Measurements from ENCODE around the gene LMO2.

LMO2 gene

GRCh38 chr11:33887886-33888285, 4.0 kb downstream of the LMO2 start:
- no peak for DNase-seq (ENCODE audit: low read depth)

GRCh38 chr11:33885338-33886005, 6.4 kb downstream of the LMO2 start:
- DNase-seq (ENCODE audit: low read depth): no peak

DNA sequence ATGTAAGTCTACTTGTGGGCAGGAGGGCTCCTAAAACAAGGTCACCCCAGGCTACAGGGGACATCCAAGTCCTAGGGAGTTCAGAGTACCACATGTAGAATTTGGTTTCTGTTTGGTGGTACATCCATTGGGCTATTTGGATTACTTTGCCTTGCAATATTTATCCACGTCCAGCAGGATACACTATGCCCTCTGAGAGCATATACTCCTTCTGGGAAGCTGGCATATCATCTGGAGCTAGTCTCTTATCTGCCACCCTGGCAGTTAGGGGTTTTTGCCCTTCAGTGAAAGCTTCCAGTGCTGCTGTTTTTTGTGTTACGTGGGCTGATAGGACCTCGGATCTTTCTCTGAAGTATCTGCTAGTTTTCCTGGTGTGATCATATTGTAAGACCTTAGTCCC, 7.3 kb downstream of the LMO2 start:
- DNase-seq (ENCODE audit: low read depth): no peak

- no peak for DNase-seq (ENCODE audit: low read depth)
Measured at GRCh38 chr11:33884035-33884434, 7.8 kb downstream of the LMO2 start.

DNA sequence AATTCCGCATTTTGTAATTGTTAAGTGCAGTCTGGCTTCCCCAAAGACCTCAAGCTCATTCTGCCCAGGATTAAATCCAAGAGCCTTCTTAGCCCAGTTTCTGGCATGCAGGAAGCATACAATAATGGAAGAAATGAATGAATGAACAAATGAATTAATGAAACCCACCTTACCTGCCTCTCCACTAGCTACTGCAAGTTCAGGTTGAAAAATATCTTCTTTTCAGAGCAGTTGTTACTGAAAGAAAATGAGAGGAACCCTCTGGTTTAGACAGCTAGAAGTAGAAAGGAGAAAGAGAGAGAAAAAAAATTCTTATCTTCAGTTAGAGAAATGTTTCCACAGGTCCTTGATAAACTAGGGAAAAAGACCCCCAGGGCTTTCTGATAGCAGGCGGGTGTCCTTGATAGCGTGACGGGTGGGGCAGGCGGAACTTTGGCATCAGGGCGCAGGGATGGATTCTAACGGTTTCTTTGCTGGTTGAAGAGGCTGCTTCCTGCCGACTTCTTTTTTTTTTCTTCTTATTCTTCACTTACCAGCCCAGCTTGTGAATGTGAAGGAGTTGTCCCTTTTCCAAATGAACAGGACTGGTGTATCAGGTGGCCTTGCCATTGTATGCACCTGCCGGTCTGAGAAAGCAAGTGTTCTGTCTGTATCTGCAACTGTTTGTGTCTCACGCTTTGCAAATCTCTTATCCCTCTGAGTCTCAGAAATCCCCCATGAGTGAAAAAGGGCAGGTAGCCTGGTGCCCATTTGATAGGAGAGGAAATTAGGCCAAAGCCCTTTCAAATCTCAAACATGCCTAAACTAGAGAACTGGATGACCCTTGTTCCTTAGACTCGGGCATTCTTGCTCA, 10.0 kb downstream of the LMO2 start:
- DNase-seq (ENCODE audit: low read depth): no peak

GRCh38 chr11:33880979-33881378, 10.9 kb downstream of the LMO2 start:
- no peak for DNase-seq (ENCODE audit: low read depth)

GRCh38 chr11:33879375-33879774, 12.5 kb downstream of the LMO2 start:
- no peak for DNase-seq (ENCODE audit: low read depth)

DNA sequence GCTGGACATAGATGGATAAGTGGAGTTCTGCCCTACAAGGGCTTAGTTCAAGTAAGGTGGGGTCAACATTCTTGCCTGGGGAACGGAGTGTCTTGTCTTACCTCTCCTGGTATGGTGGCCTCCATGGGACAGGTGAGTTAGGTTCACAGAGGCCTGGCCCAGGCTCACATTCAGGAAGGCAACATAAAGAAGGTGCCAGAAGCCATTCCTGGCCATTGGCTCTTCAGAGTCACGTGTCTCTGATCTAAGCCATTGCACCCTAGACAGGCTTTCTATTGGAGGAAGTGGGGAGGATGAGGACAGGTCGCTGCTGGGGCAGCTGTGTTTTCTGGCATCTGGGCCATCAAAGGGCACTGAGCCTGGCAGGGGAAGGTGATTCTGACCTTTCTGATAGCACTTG, 14.8 kb downstream of the LMO2 start:
- no peak for DNase-seq (ENCODE audit: low read depth)

DNA sequence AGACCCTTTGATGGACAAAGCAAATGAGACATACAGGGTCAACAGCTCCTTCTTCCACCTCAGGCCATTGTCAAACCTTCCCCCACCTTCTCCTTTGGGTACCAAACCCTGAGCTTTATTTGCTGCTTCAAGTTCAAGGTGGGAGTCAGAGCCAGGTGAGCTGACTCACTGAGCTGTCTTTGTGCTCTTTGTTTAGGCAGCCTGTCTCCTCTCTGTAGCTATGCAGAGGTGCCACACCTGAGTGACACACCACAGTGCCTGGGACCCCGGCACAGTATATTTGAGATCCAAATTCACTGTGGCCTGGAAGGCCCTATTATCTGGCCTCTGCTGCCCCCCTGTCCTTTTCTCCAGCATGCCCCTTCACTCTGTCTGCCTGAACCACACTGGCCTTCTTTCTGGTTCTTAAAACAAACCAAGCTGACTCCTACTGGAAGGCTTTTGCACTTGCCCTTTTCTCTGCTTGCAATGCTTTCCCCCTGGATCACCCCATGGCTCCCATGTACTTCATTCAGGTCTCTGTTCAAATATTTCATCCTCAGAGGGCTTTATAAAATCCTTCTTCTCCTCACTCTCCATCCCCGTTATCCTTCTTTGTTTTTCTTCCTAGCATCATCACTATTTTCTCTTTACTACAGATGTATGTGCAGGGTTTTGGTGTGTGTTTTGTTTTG, 16.1 kb downstream of the LMO2 start:
- DNase-seq (ENCODE audit: low read depth): no peak

- no peak for DNase-seq (ENCODE audit: low read depth)
Measured at GRCh38 chr11:33874910-33875490, 16.9 kb downstream of the LMO2 start.

GRCh38 chr11:33874433-33874832, 17.4 kb downstream of the LMO2 start:
- no peak for DNase-seq (ENCODE audit: low read depth)

GRCh38 chr11:33869481-33870422, 22.1 kb downstream of the LMO2 start:
- no peak for DNase-seq (ENCODE audit: low read depth)

GRCh38 chr11:33868647-33869461, 23.0 kb downstream of the LMO2 start:
- DNase-seq (ENCODE audit: low read depth): no peak

DNA sequence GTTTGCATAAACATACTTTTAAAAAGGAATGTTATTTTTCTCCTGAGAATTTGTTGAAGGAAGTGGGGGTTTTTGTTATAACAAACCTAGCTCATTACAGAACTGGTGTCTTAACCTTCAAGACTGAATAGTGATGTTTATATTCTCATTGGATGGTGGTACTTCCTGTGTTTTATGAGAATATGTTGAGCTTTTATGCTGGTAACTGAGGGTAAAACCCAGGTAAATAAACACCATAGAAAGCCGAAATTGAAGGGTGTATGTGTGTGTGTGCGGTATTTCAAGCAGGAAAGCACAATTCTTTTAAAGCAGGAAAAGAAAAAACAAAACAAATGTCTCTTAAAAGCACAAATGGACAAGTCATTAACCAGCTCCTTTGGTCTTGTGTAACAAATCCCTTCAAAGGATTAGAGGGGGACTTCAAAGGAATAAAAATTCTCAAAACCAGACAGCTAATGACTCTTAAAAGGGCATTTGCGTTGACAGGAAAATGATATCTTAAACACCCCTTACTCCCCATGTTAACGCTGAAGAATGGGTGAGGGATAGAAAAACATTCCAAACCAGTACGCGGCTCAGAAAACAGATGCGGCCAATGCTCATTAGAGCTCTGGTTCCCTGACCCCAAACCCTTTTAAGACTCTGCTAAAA, 23.8 kb downstream of the LMO2 start:
- DNase-seq (ENCODE audit: low read depth): no peak

GRCh38 chr11:33867561-33867960, 24.3 kb downstream of the LMO2 start:
- no peak for DNase-seq (ENCODE audit: low read depth)

- DNase-seq (ENCODE audit: low read depth): no peak
Measured at GRCh38 chr11:33866936-33867335, 24.9 kb downstream of the LMO2 start.

DNA sequence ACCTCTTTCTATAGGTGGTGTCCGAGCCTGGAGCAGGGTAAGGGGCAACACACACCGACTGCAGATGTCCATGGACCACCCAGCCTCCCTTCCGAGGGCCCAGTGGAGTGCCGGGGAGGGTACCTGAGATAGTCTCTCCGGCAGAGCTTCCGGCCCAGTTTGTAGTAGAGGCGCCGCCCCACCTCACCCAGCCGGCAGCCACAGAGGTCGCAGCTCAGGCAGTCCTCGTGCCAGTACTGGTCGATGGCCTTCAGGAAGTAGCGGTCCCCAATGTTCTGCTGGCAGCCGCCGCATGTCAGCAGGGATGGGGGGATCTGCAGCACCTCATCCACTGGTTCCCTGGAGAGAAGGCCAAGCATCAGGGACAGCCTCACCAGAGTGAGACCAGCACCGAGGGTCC, 27.4 kb downstream of the LMO2 start:
- no peak for DNase-seq (ENCODE audit: low read depth)

DNA sequence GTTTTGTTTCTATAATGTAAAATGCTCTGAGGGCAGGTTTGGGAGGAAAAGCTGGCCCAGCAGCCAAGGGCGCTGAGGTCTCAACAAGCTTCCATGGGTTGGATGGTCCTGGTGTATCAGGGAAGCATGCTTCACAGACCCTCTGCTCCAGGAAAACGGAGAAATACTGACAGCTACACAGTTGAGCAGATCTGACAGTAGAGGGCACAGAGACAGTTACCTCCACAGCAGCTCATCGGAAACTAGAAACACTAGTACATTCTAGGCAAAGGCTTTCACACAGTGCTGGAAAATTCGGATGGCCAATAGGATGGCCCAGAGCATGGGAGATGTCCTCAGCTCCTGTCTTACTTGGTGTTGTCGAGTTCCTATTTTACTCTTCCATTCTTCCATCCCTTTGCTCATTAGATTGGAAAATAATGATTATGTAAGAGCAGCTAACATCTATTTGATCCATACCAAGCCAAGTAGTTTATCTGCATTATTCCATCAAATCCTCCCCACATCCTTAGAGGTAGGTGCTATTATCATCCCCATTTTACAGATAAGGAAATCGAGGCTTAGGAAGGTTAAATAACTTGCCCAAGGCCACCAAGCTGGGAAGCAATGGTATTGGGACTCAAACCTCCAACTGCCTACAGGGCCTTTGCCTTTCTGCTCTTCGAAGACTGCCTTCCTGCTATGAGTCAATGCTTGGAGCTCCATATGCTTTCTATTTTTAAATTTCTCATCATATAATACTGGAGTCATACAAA, 28.3 kb downstream of the LMO2 start:
- no peak for DNase-seq (ENCODE audit: low read depth)

DNA sequence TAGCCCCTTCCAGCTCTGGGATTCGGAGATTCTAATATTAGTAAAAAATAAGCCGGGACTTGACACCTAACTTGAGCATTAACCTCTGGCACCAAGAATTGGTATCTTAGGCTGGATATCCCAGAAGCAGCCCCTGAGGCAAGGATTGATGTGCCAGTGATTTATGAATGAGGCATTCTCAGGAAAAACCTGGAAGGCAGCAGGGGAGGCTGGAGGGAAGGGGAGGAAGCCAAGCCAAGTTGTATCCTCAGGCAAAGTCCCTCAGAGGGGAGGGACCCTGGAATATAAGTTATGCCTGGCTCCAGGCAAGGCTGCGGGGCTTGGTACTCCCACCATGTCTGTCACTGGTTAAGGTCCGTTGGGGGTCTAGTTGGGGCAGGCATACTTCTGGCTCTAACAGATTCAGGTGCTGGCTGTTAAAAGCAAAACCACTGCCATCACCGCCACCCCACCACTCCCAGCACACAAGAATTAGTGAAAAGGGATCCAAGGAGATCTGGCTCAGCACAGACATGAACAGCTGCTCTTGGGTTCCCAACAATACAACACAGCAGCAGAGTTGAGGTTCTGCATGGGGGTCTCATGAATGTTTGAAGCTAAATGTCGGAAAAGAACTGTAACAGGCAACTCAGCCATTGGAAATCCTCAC, 29.8 kb downstream of the LMO2 start:
- DNase-seq (ENCODE audit: low read depth): no peak
